Osteoblast (primary cell): ENCODE data around the gene SESN3. TPM values are rescaled to one million over a fixed set of nuclear protein-coding genes. Genes with fewer than 3 reads are reported as not detected.

ENCODE experiments used
- DNase-seq: peaks from one replicate; pipeline ENCODE4 v3.0.0; 2011; ENCODE audit warnings: low spot score, mixed read lengths; ENCODE audit not compliant: insufficient read length; ENCODE audit errors: missing footprints
- H2AFZ ChIP-seq: 2 replicates; pipeline ENCODE4 v1.6.0; 2011; ENCODE audit warnings: mild to moderate bottlenecking, low read length
- H3K27ac ChIP-seq: 2 replicates; pipeline ENCODE4 v1.5.1; 2011; ENCODE audit warnings: mild to moderate bottlenecking, low read depth, low read length, moderate library complexity
- H3K27me3 ChIP-seq: 2 replicates; pipeline ENCODE4 v1.6.0; 2012; ENCODE audit warnings: mild to moderate bottlenecking, control low read depth, inconsistent platforms, low read length, moderate library complexity; ENCODE audit not compliant: insufficient read depth
- H3K36me3 ChIP-seq: 2 replicates; pipeline ENCODE4 v1.5.1; 2011; ENCODE audit warnings: mild to moderate bottlenecking, low read length, control low read depth, moderate library complexity; ENCODE audit not compliant: insufficient read depth
- H3K4me1 ChIP-seq: 2 replicates; pipeline ENCODE4 v1.5.1; 2011; ENCODE audit warnings: mild to moderate bottlenecking, low read length, control low read depth, moderate library complexity; ENCODE audit not compliant: insufficient read depth
- H3K4me2 ChIP-seq: 2 replicates; pipeline ENCODE4 v1.6.0; 2011; ENCODE audit warnings: mild to moderate bottlenecking, low read length; ENCODE audit not compliant: insufficient read depth
- H3K4me3 ChIP-seq: fragments of 200-600 bp; sonication (generic); 3 replicates; pipeline ENCODE4 v1.5.1; 2012; ENCODE audit warnings: mild to moderate bottlenecking, low read length, inconsistent platforms; ENCODE audit not compliant: insufficient read depth
- H3K79me2 ChIP-seq: 2 replicates; pipeline ENCODE4 v1.6.0; 2012; ENCODE audit warnings: mild to moderate bottlenecking, low read length, control low read depth, inconsistent platforms; ENCODE audit not compliant: insufficient read depth
- H3K9me3 ChIP-seq: 2 replicates; pipeline ENCODE4 v1.5.1; 2011; ENCODE audit warnings: low read depth, low read length, control low read depth
- H4K20me1 ChIP-seq: 2 replicates; pipeline ENCODE4 v1.6.0; 2012; ENCODE audit warnings: mild to moderate bottlenecking, low read length, control low read depth; ENCODE audit not compliant: insufficient read depth
- CTCF ChIP-seq: IDR thresholded peaks from 2 replicates; pipeline ENCODE4 v1.5.1; 2011; ENCODE audit warnings: mild to moderate bottlenecking, low read depth, low read length, moderate library complexity; ENCODE audit errors: extremely low read depth
- total RNA-seq: library from RNA; depleted of rRNA; stranded (reverse); fragments of >200 nt; gene quantifications from 2 replicates; pipeline ENCODE4 v1.2.3, GENCODE V29; 2012

The SESN3 gene
- total RNA-seq, 1 donor, result 24.6 TPM

DNA sequence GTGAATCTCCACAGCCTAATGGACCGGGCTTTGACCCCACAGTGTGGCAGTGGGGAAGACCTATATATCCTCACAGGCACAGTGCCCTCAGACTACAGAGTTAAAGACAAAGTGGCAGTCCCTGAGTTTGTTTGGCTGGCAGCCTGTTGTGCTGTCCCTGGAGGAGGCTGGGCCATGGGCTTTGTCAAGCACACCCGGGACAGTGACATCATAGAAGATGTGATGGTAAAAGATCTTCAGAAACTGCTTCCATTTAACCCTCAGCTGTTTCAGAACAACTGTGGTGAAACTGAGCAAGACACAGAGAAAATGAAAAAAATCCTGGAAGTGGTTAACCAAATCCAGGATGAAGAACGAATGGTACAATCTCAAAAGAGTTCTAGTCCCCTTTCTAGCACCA is 102.4 kb downstream of the SESN3 start:
- no peaks in the 10 kb centered on the region for H3K9me3 ChIP-seq
- no peak for TF ChIP-seq CTCF
- H3K79me2 ChIP-seq, result no peaks in the 10 kb centered on the region
- H3K27me3 ChIP-seq, result no peaks in the 10 kb centered on the region
- no peak overlapping the region for H2AFZ ChIP-seq
- H3K36me3 ChIP-seq, result no peaks in the 10 kb centered on the region
- peaks cover 3% of the 10 kb centered on the region for H4K20me1 ChIP-seq
- no peak overlapping the region for H3K27ac ChIP-seq
- H3K4me3 ChIP-seq, result no peak overlapping the region
- peaks cover 7% of the 10 kb centered on the region for H3K4me1 ChIP-seq
- H3K4me2 ChIP-seq, result no peak overlapping the region
- DNase-seq, result no peak

- H3K27me3 ChIP-seq, result no peaks in the 10 kb centered on the region
- peaks cover 13% of the 10 kb centered on the region for H4K20me1 ChIP-seq
- no peaks in the 10 kb centered on the region for H3K36me3 ChIP-seq
- H3K9me3 ChIP-seq, result no peaks in the 10 kb centered on the region
- no peak overlapping the region for H3K4me3 ChIP-seq
- H2AFZ ChIP-seq, result no peak overlapping the region
- TF ChIP-seq CTCF, result no peak
- H3K27ac ChIP-seq, result no peak overlapping the region
- no peak overlapping the region for H3K4me2 ChIP-seq
- peaks cover 10% of the 10 kb centered on the region for H3K79me2 ChIP-seq
- H3K4me1 ChIP-seq, result no peaks in the 10 kb centered on the region
- no peak for DNase-seq
Measured at GRCh38 chr11:95123556-95123955, 107.4 kb downstream of the SESN3 start.

GRCh38 chr11:95121698-95122097 is 109.3 kb downstream of the SESN3 start:
- H2AFZ ChIP-seq, result no peak overlapping the region
- H3K27me3 ChIP-seq, result no peaks in the 10 kb centered on the region
- H3K79me2 ChIP-seq, result peaks cover 14% of the 10 kb centered on the region
- TF ChIP-seq CTCF, result no peak
- no peak overlapping the region for H3K4me2 ChIP-seq
- no peak overlapping the region for H3K4me3 ChIP-seq
- no peaks in the 10 kb centered on the region for H3K9me3 ChIP-seq
- no peak overlapping the region for H3K27ac ChIP-seq
- no peaks in the 10 kb centered on the region for H3K36me3 ChIP-seq
- DNase-seq, result no peak
- H4K20me1 ChIP-seq, result peaks cover 13% of the 10 kb centered on the region
- no peaks in the 10 kb centered on the region for H3K4me1 ChIP-seq

GRCh38 chr11:95119361-95120060 is 111.5 kb downstream of the SESN3 start:
- Histone ChIP-seq H2AFZ (no peak overlapping the region), H3K27me3 (no peaks in the 10 kb centered on the region), H3K79me2 (peaks cover 23% of the 10 kb centered on the region), H4K20me1 (peaks cover 10% of the 10 kb centered on the region), H3K4me3 (no peak overlapping the region), H3K36me3 (no peaks in the 10 kb centered on the region), H3K9me3 (no peaks in the 10 kb centered on the region), H3K4me2 (no peak overlapping the region), H3K27ac (no peak overlapping the region), H3K4me1 (no peaks in the 10 kb centered on the region)
- DNase-seq, result no peak
- no peak for TF ChIP-seq CTCF
